ENCODE results near the gene LRRC15.

GRCh38 chr3:194382196-194382891 lies 12.8 kb upstream of the LRRC15 start:
- TF ChIP-seq CTCF (IDR thresholded peaks at IDR 0.05; ENCODE audit: low read depth, low read length, poor library complexity, severe bottlenecking) (no peak), EZH2phosphoT487 (IDR thresholded peaks at IDR 0.05; ENCODE audit: borderline replicate concordance, low read length) (no peak)

Data from DOHH2 (cell line).